GM21423 (cell line): ENCODE results near the gene ISLR.

Source experiments
- ATAC-seq: cut with Tn5 transposase; IDR thresholded peaks from one replicate; pipeline ENCODE4 v1.9.1; 2021; ENCODE audit warnings: mild to moderate bottlenecking, moderate library complexity; ENCODE audit not compliant: unreplicated experiment

Gene ISLR

GRCh38 chr15:74192751-74193150 is 19.2 kb downstream of the ISLR start:
- no peak for ATAC-seq

- no peak for ATAC-seq
Measured at GRCh38 chr15:74193299-74193718, 19.8 kb downstream of the ISLR start.

GRCh38 chr15:74193905-74194304 is 20.4 kb downstream of the ISLR start:
- no peak for ATAC-seq

- ATAC-seq, result no peak
Measured at GRCh38 chr15:74194572-74195559, 21.4 kb downstream of the ISLR start.

- no peak for ATAC-seq
Measured at GRCh38 chr15:74196175-74196574, 22.7 kb downstream of the ISLR start.

- no peak for ATAC-seq
Measured at GRCh38 chr15:74197176-74197965, 23.9 kb downstream of the ISLR start.

GRCh38 chr15:74199297-74199652 is 25.8 kb downstream of the ISLR start:
- no peak for ATAC-seq

GRCh38 chr15:74200412-74200815 is 26.9 kb downstream of the ISLR start:
- ATAC-seq, result no peak

- ATAC-seq, result no peak
Measured at GRCh38 chr15:74200871-74201419, 27.4 kb downstream of the ISLR start.

GRCh38 chr15:74201710-74202420 is 28.4 kb downstream of the ISLR start:
- no peak for ATAC-seq

- ATAC-seq, result no peak
Measured at GRCh38 chr15:74202452-74203401, 29.2 kb downstream of the ISLR start, which contains the start of gene STRA6. TSS of gene STRA6 (minus strand) at chr15:74202787. CDS start at chr15:74202267, 520 bp downstream.

GRCh38 chr15:74203914-74204431 is 30.5 kb downstream of the ISLR start:
- ATAC-seq, result no peak

GRCh38 chr15:74205582-74205947 is 32.1 kb downstream of the ISLR start:
- ATAC-seq, result no peak

GRCh38 chr15:74206801-74207281 is 33.3 kb downstream of the ISLR start:
- no peak for ATAC-seq

- ATAC-seq, result no peak
Measured at GRCh38 chr15:74207652-74208440, 34.3 kb downstream of the ISLR start.

GRCh38 chr15:74208496-74208895 is 35.0 kb downstream of the ISLR start:
- ATAC-seq, result no peak

GRCh38 chr15:74208901-74209559 is 35.5 kb downstream of the ISLR start:
- ATAC-seq, result no peak

- ATAC-seq, result no peak
Measured at GRCh38 chr15:74209560-74209958, 36.0 kb downstream of the ISLR start.
